HCT116 (cell line): ENCODE measurements around the gene CDH4. TPM values are rescaled to one million over a fixed set of nuclear protein-coding genes. Genes with fewer than 3 reads are reported as not detected.

Experiments used
- ATAC-seq: fragments of 200-7000 bp; cut with Tn5 transposase; 2 replicates; pipeline ENCODE4 v1.9.1; 2020; ENCODE audit warnings: mild to moderate bottlenecking, moderate library complexity
- BruUV-seq: library from RNA; stranded (reverse); fragments of 400-500 nt; replicated peaks from 2 replicates; lab custom pipeline; 2021; lab: Mats Ljungman, UMichigan
- CTCF ChIA-PET: fragments of 300-600 bp; sonication (Branson Sonifier 250); formaldehyde crosslinking; loops from one replicate; lab custom pipeline; 2021; ENCODE audit warnings: antibody characterized with exemption; lab: Charles Lee
- POLR2A ChIA-PET: fragments of 300-600, 350-600 bp; sonication (Branson Sonifier 250); formaldehyde crosslinking; loops from one replicate; lab custom pipeline; 2021; ENCODE audit warnings: antibody characterized with exemption; lab: Charles Lee
- RAD21 ChIA-PET, 2 experiments: fragments of 300-600 bp; sonication (Branson Sonifier 250); formaldehyde crosslinking; loops; one replicate each; lab custom pipeline; 2023; ENCODE audit warnings: low total read pairs in 2 of 2; ENCODE audit not compliant: uncharacterized antibody in 2 of 2, unreplicated experiment in 2 of 2, low non-redundant PET in 1 of 2; lab: Charles Lee
- DNase-seq: peaks from one replicate; pipeline ENCODE4 v3.0.0-alpha.2; 2010; ENCODE audit warnings: low read depth, low spot score
- H2AFZ ChIP-seq: fragments of 200-600 bp; shearing (Covaris generic), sonication (generic); 2 replicates; pipeline ENCODE4 v1.6.1; 2017; ENCODE audit warnings: low read depth, mixed run types, mixed read lengths, antibody characterized with exemption, low read length; ENCODE audit not compliant: poor library complexity, severe bottlenecking
- H3K27ac ChIP-seq: 2 replicates; pipeline ENCODE4 v1.5.1; 2012; ENCODE audit warnings: low read depth, low read length
- H3K27me3 ChIP-seq: fragments of 200-600 bp; sonication (generic); 2 replicates; pipeline ENCODE4 v1.6.1; 2016; ENCODE audit warnings: mixed run types, low read length, mixed read lengths; ENCODE audit not compliant: insufficient read depth
- H3K36me3 ChIP-seq, 2 experiments: fragments of 200-500 bp in 1 of 2; fragments of 200-600 bp in 1 of 2; sonication (Bioruptor generic) in 1 of 2; sonication (generic) in 1 of 2; 2 replicates each; pipeline versions ENCODE4 v1.5.1 to v1.6.1; 2014 to 2016; ENCODE audit warnings: low read length in 2 of 2, inconsistent platforms in 1 of 2, mixed read lengths in 1 of 2, mixed run types in 1 of 2; ENCODE audit not compliant: insufficient read depth in 2 of 2, control insufficient read depth in 1 of 2
- H3K4me1 ChIP-seq, 2 experiments: fragments of 200-600 bp in 1 of 2; sonication (generic) in 1 of 2; 2 replicates each; pipeline versions ENCODE4 v1.5.1 to v1.6.1; 2012 to 2017; ENCODE audit warnings: low read length in 2 of 2, inconsistent platforms in 1 of 2, mild to moderate bottlenecking in 1 of 2, mixed read lengths in 1 of 2, mixed run types in 1 of 2, moderate library complexity in 1 of 2; ENCODE audit not compliant: insufficient read depth in 2 of 2, control insufficient read depth in 1 of 2
- H3K4me2 ChIP-seq: fragments of 200-600 bp; sonication (generic); 2 replicates; pipeline ENCODE4 v1.6.1; 2017; ENCODE audit warnings: mixed run types, low read length, mixed read lengths
- H3K4me3 ChIP-seq, 2 experiments: fragments of 200-600 bp in 1 of 2; sonication (generic) in 1 of 2; replicated peaks in 1 of 2; 2 replicates each; pipeline ENCODE4 v1.5.1; 2011 to 2016; ENCODE audit warnings: low read length in 2 of 2, control low read depth in 1 of 2, low read depth in 1 of 2, mild to moderate bottlenecking in 1 of 2, mixed read lengths in 1 of 2, mixed run types in 1 of 2
- H3K79me2 ChIP-seq: fragments of 200-600 bp; sonication (generic); 2 replicates; pipeline ENCODE4 v1.6.1; 2017; ENCODE audit warnings: mild to moderate bottlenecking, mixed run types, low read length, moderate library complexity, mixed read lengths; ENCODE audit not compliant: insufficient read depth
- H3K9ac ChIP-seq: fragments of 200-600 bp; sonication (generic); 2 replicates; pipeline ENCODE4 v1.6.1; 2016; ENCODE audit warnings: low read length, mixed read lengths
- H3K9me2 ChIP-seq: fragments of 200-600 bp; sonication (generic), shearing (Covaris generic); 2 replicates; pipeline ENCODE4 v1.6.1; 2017; ENCODE audit warnings: mixed run types, mild to moderate bottlenecking, moderate library complexity; ENCODE audit not compliant: insufficient read depth
- H3K9me3 ChIP-seq, 2 experiments: fragments of 200-500 bp in 1 of 2; fragments of 200-600 bp in 1 of 2; sonication (Bioruptor generic) in 1 of 2; sonication (generic) in 1 of 2; 2 replicates each; pipeline ENCODE4 v1.6.1; 2014 to 2017; ENCODE audit warnings: low read length in 2 of 2, mixed read lengths in 2 of 2, inconsistent platforms in 1 of 2, low read depth in 1 of 2, mild to moderate bottlenecking in 1 of 2, mixed run types in 1 of 2, moderate library complexity in 1 of 2; ENCODE audit not compliant: control insufficient read depth in 1 of 2, insufficient read depth in 1 of 2
- H4K20me1 ChIP-seq: fragments of 200-600 bp; sonication (generic), shearing (Covaris generic); 2 replicates; pipeline ENCODE4 v1.6.1; 2017; ENCODE audit warnings: mixed run types, mild to moderate bottlenecking, moderate library complexity; ENCODE audit not compliant: insufficient read depth
- CBX3 ChIP-seq: IDR thresholded peaks from 2 replicates; pipeline ENCODE4 v1.6.1; 2012; ENCODE audit warnings: low read depth
- ELF1 ChIP-seq: IDR thresholded peaks from 2 replicates; pipeline ENCODE4 v1.6.1; 2012; ENCODE audit warnings: low read depth, borderline replicate concordance
- EZH2phosphoT487 ChIP-seq: fragments of 200-600 bp; IDR thresholded peaks from 2 replicates; pipeline ENCODE4 v1.6.1; 2018; ENCODE audit warnings: antibody characterized with exemption, borderline replicate concordance
- POLR2A ChIP-seq: IDR thresholded peaks from 2 replicates; pipeline ENCODE4 v1.7.0; 2011; ENCODE audit warnings: borderline replicate concordance; ENCODE audit not compliant: insufficient read depth, insufficient read length; ENCODE audit errors: extremely low read depth
- POLR2AphosphoS5 ChIP-seq: IDR thresholded peaks from 2 replicates; pipeline ENCODE4 v1.6.1; 2011; ENCODE audit warnings: mild to moderate bottlenecking, low read depth, low read length, moderate library complexity
- SIN3A ChIP-seq: IDR thresholded peaks from 2 replicates; pipeline ENCODE4 v1.6.1; 2012; ENCODE audit warnings: low read depth
- SRF ChIP-seq: IDR thresholded peaks from 2 replicates; pipeline ENCODE4 v1.6.1; 2012; ENCODE audit warnings: low read depth
- YY1 ChIP-seq: IDR thresholded peaks from 2 replicates; pipeline ENCODE4 v1.6.1; 2011; ENCODE audit warnings: low read length, low read depth, moderate library complexity, mild to moderate bottlenecking; ENCODE audit not compliant: insufficient replicate concordance; ENCODE audit errors: extremely low read depth
- intact Hi-C: fragments of 100-400 bp; cut with micrococcal nuclease; formaldehyde crosslinking; loops from 2 replicates; pipeline ENCODE4 v1.10.0; 2022
- total RNA-seq: library from RNA; stranded (reverse); gene quantifications from one replicate; pipeline ENCODE4 v1.2.1, GENCODE V29; 2021; ENCODE audit not compliant: unreplicated experiment
- TF ChIP-seq, protein P1 (sequence below): IDR thresholded peaks from 2 replicates; pipeline ENCODE4 v1.6.1; 2012
- TF ChIP-seq, protein P2 (sequence below): IDR thresholded peaks from 2 replicates; pipeline ENCODE4 v1.6.1; 2012

Gene CDH4
- total RNA-seq, 1 experiment from 2014 or later = not detected

DNA sequence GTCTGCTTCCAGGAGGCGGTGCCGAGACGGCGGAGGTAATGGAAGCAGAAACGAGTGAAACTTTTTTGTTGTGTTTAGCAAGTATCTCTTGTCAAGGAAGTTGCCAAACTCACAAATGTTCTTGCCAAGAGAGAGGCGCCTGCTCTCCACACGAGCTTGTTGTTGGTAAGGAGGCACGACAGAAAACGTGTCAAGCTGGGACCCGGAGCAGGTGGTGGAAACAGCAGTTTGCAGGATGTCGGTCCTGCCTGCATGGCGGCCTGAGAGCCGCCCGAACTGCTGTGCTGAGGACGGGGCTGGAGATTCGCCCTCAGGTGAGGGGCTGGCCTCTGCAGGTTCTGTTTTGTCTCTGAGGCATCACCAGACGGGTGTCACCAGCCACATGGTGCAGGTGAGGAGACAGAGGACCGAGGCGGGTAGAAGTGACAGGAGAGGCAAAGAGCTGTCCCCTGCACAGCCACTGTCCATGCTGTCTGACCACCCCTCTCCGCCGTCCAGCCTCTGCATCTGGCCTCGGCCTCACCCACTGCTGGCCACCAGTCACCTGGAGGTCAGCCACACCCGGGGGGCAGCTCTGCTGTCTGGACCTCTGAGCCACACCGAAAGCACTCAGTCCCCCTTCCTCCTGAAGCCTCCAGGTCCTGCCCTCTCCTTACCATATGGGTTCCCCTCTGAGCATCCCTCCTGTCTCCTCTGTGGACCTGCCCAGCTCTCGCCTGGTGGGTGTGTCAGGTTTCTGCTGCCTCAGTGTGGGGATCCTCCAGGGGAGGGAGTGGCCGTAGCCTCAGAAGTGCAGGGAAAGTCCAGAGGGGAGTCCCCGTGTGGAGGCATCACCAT lies 552.1 kb downstream of the CDH4 start:
- H3K4me2 ChIP-seq = no peak overlapping the region
- no peaks in the 10 kb centered on the region for H3K79me2 ChIP-seq
- no TSS peak for BruUV-seq
- no peak for ATAC-seq
- H3K9me2 ChIP-seq = no peaks in the 10 kb centered on the region
- H3K36me3 ChIP-seq = no peaks in the 10 kb centered on the region
- RAD21 ChIA-PET = no interaction called here
- H3K27me3 ChIP-seq = peaks cover 51% of the 10 kb centered on the region
- H3K4me3 ChIP-seq = no peak overlapping the region
- TF ChIP-seq POLR2AphosphoS5 (no peak), SIN3A (no peak), EZH2phosphoT487 (no peak), POLR2A (no peak)
- TF ChIP-seq, protein P1, sequence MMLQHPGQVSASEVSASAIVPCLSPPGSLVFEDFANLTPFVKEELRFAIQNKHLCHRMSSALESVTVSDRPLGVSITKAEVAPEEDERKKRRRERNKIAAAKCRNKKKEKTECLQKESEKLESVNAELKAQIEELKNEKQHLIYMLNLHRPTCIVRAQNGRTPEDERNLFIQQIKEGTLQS = no peak
- TF ChIP-seq, protein P2, sequence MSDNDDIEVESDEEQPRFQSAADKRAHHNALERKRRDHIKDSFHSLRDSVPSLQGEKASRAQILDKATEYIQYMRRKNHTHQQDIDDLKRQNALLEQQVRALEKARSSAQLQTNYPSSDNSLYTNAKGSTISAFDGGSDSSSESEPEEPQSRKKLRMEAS = no peak
- POLR2A ChIA-PET = no interaction called here
- H3K27ac ChIP-seq = no peak overlapping the region
- CTCF ChIA-PET = no interaction called here
- H3K9me3 ChIP-seq = no peaks in the 10 kb centered on the region
- no peak overlapping the region for H2AFZ ChIP-seq
- no peak for DNase-seq
- no peaks in the 10 kb centered on the region for H3K4me1 ChIP-seq
- intact Hi-C loops = no loop called here
- H3K9ac ChIP-seq = no peak overlapping the region
- no peaks in the 10 kb centered on the region for H4K20me1 ChIP-seq

DNA sequence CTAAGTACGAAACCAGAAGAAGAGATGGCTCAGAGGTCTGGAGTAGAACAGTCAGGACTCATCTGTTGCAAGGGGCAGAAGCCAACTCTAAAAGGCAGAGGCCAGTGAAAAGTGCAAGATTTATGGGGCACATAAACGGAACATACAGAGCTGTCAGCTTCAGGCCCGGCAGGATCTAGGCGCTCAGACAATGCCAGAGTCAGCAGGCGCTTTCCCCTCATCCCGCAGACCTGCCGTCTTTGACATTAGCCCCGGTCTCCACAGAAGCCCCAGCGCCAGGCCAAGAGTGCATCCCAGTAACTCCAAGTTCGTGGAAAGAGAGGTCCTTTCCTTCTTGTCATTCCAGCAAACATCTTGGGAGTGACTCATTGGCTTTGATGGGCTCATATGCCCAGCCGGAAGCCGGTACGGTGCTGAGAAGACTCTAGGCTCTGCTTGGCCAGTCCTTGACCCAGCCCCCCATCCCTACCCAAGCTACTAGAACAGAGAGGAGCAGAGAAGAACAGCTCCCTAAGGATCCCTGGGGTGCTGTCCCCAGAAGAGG lies 552.8 kb downstream of the CDH4 start:
- ChIA-PET CTCF (no interaction called here), POLR2A (no interaction called here), RAD21 (no interaction called here)
- H3K27me3 ChIP-seq = peaks cover 57% of the 10 kb centered on the region
- no peaks in the 10 kb centered on the region for H3K4me1 ChIP-seq
- no peaks in the 10 kb centered on the region for H4K20me1 ChIP-seq
- H3K79me2 ChIP-seq = no peaks in the 10 kb centered on the region
- no peak for DNase-seq
- H2AFZ ChIP-seq = no peak overlapping the region
- no peaks in the 10 kb centered on the region for H3K9me3 ChIP-seq
- no peak for TF ChIP-seq POLR2A
- no peak for TF ChIP-seq YY1
- TF ChIP-seq ELF1 = no peak
- TF ChIP-seq SRF = no peak
- TF ChIP-seq, protein P2 = no peak
- TF ChIP-seq CBX3 = no peak
- TF ChIP-seq EZH2phosphoT487 = no peak
- H3K36me3 ChIP-seq = no peaks in the 10 kb centered on the region
- H3K27ac ChIP-seq = no peak overlapping the region
- H3K9me2 ChIP-seq = no peaks in the 10 kb centered on the region
- no TSS peak for BruUV-seq
- no peak overlapping the region for H3K4me3 ChIP-seq
- H3K9ac ChIP-seq = no peak overlapping the region
- no peak for ATAC-seq
- intact Hi-C loops = no loop called here
- H3K4me2 ChIP-seq = no peak overlapping the region
